ENCODE data around the gene PRKCZ.
"Not testable (repeated sequence)": the region's sequence is repeated elsewhere in the genome, so short reads cannot be mapped to it uniquely, and the experiment has no call there.

The PRKCZ gene

DNA sequence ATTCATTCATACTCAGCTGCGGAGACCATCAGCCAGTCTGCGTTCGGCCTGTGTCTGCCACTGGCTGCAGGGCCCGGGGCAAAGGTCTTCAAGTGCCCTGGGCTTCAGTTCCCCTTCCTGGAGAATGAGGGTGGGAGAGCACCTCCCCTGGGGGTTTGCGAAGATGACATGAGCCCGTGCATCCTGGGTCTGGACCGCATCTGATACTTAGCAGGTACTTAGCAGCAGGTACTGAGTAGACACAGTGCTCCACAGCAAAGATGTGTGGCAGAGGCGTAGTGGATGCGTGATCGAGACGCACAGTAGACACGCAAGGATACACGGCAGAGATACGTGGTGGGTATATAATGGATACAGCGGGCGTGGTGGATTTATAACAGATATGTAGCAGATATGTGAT lies 51.3 kb downstream of the PRKCZ start:
- no peak for DNase-seq (ENCODE audit: low spot score)

DNA sequence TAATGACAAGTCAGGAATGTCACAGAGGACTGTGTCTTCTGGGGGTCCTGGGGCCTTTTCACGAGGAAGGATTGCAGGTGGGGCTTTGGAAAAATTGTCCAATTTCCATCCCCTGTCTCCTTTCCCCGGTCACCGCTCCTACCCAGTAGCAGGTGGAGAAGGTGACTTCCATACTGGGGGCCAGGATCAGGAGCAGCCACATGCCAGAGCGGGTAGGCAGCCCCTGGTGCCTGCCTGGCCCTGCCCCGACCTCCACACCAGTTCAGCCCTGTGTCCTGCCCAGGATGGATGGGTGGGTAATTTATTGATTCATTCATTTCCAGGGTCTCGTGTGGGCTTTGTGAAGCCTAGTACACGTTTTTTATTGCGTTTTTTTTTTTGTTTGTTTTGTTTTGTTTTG lies 51.7 kb downstream of the PRKCZ start:
- DNase-seq (ENCODE audit: low spot score): no peak

DNA sequence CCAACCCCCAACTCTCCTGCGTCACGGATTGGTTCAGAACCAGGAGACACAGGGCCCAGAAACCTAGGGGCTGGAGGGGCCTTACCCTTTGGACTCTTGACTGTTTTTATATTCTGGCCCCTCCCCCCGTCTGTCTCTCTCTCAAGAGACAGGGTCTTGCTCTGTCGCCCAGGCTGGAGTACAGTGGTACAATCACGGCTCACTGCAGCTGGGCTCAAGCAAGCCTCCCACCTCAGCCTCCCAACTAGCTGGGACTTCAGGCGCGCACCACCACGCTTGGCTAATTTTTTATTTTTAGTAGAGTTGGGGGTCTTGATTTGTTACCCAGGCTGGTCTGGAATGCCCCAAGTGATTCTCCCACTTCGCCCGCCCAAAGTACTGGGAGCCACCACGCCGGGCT lies 52.5 kb downstream of the PRKCZ start:
- DNase-seq (ENCODE audit: low spot score): no peak

DNA sequence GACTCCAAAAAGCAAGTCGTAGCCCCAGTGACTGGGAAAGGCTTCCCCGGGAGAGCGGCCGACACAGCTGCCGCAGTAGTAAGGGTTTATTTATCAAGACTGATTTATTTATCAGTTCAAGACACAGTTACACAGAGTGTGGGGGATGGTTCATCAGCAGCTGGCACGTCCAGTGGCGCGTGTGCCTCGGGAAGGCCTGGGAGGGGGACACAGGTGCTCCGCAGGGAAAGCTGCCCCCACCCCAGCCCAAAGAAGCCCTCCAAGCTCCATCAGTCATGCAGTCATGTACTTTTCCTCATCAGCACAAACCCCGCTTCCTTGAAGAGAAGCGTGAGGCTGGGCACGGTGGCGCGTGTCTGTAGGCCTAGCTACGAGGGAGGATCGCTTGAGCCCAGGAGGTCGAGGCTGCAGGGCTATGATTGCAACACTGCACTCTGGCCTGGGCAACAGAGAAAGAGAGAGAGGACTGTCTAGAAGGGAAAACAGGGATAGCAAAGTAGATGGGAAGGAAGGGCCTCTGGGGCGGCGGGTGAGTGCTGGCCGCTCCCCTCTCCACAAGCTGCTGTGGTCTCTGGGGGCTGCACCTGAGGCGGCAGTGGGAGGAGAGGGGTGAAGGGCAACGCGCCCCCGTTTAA lies 53.2 kb downstream of the PRKCZ start:
- no peak for DNase-seq (ENCODE audit: low spot score)

DNA sequence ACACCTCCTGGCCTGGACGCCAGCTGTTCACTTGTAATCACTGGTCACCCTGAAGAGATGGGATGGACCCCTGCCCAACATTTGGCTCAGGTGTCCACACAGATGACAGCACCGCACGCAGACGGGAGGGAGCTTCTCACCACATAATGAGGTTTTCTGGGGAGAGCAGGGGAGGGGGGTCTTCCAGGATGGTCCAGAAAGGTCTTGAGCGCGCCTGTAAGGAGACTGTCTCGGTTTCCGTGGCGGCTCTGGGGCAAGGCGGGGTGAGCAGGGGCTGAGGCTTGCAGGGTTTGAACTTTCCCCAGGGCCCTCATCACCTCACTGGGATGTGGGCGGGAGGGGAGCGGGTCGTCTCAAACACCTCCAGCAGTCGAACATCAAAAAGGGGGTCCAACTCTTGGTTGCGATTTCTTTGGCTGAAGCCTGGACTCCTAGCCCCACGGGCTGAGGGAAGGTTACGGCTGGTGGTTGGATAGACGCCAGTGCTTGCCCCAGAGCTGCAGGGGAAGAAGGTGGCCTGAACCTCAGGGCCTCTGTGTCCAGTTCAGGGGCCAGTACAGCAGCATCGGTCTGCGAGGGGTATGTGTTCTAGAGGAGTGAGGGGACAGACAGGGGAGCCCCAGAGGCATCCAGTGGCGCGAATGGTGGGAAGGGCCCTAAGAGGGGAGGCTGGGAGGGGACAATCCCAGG lies 53.8 kb downstream of the PRKCZ start:
- no peak for DNase-seq (ENCODE audit: low spot score)

DNA sequence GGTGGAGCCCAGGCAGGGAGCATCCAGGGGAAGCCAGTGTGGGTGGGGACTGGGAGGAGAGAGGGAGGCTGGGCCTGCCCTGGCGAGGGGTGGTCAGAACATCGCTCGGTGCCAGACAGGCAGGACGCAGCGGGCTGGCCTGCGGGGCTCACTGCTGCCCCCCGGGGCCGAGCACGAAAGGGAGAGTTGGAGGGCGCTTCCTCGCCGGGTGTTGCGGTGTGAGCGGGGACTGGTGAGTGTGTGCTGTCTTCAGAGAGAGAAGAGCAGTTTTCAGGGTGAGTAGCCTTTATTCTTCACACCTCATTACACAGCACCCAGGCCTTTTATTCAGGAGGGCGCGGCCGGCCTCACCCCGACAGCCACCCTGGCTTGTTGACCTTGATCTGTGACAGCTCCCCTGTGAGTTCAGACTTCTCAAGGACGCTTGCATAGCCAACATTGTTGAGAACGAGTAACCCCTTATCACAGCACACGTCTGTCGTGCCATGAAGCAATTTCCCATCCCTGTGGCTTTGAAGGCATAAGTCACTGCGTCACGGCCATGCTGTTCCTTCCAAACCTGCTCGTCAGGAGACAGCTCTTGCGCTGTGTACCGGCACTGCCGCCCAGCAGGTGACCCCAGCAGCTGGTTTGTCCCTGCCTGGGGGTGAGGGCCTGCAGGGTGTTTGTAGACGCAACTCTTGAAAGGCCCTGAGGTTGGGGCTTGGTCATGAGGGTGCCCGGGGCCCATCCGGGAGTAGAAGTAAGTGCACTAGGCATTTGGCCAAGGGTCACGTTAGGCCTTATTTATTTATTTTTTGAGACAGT lies 54.6 kb downstream of the PRKCZ start:
- no peak for DNase-seq (ENCODE audit: low spot score)

DNA sequence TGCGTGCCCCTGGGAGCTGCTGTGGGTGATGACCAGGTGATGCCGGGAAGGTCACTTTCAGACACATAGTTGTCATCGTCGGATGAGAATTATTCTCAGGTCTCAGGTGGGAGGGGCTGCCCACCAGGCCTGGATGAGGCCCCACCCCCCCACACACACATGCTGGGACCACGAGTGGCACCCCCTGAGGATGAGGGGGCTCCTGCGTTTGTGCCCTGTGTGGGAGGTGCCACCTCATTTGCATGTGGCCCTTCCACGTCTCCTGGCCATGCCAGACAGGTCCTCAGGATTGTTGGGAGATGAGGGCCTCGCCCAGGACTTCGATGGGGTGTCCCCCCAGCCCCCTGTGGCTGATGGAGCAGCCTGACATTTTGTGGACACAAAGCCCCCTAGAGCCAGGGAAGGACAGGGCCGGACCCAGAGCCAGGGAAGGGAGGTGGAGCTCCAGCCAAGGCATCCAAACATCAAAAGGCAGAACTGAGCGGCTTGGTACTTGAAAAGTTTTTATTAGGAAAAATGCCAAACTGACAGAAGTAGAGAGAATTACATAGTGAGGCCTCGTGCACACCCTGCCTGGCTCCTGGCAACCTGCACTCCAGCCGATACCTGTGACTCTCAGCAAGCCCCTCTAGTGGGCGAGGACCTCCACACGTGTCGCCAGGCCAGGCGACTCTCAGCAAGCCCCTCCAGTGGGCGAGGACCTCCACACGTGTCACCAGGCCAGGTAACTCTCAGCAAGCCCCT lies 55.7 kb downstream of the PRKCZ start:
- no peak for DNase-seq (ENCODE audit: low spot score)

DNA sequence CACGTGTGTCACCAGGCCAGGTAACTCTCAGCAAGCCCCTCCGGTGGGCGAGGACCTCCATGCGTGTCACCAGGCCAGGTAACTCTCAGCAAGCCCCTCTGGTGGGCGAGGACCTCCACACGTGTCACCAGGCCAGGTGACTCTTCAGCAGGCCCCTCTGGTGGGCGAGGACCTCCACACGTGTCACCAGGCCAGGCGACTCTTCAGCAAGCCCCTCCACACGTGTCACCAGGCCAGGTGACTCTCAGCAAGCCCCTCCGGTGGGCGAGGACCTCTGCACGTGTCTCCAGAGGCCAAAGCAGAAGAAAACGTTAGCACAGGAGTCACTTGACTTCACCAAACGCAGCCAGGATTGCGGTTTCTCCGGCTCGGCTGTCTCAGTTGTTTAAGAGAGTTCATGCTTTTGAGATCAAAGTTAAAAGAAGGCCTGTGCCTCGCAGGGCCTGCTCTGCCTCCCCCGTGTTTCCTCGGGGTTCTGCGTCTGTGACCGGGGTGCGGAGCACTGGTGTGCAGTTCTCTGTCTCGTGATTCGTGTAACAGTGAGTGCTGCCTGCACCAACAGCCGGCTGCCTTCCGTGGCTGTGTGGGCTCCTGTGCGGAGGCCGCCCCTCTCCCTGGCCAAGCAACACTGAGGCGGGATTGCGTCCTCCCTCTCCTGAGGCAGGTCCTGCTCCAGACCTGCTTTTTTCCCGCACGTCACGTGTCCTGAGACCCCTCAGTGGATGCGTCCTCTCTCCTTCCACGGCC lies 56.6 kb downstream of the PRKCZ start:
- peak; percentile 25 for DNase-seq (ENCODE audit: low spot score)

DNA sequence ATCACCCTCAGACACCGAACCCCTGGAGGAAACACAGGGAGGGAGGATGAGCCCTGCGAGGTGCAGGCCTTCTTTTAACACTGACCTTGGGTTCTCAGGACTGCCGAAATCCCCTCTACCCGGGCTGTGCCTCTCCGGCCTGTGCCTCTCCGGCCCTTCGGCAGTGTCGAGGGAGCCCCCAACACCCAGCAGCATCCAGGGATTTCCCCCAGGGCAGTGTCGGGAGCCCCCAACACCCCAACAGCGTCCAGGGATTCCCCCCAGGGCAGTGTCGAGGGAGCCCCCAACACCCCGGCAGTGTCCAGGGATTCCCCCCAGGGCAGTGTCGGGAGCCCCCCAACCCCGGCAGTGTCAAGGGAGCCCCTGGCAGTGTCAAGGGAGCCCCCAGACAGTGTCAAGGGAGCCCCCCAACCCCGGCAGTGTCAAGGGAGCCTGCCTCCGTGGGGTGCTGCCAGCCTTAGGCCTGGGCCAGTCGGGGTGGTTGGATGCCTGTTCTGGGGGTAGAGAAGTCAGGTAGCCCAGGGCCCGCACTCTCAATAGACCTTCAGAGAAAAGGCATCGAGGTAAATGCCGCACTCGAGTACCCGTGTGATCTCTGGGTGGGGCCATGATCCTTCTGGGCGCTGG lies 57.5 kb downstream of the PRKCZ start:
- DNase-seq (ENCODE audit: low spot score): no peak

- DNase-seq (ENCODE audit: low spot score): peak; percentile 78
Observed at GRCh38 chr1:2108213-2108876, 58.1 kb downstream of the PRKCZ start.

DNA sequence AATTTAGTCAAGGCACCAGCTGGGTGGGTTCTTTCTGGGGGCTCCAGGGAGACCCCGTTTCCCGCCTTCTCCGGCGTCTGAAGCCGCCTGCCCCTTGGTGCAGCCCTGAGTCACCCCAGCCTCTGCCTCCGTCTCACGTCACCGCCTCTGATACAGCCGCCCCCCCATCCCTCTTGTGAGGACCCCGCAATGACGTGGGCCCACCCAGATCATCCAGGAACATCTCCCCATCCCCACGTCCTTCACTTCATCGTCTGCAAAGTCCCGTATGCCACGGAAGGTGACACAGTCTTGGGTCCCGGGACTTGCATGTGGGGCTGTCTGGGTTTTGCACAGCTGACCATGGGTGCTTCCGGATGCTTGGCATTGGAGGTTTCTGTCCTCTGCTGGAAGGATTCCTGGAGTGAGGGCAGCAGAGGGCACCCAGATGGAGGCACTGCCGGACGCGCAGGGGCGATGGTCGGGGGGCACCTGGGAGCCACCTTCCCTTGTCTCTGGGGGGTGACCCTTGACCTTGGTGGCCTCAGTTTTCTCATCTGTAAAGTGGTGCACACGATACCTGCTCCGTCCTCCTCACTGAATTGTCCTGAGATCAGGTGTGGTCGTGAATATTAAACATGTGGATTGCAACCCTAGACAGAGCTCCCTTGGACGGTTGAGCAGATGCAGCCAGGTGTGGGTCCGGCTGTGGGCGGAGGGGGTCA lies 58.8 kb downstream of the PRKCZ start:
- no peak for DNase-seq (ENCODE audit: low spot score)

DNA sequence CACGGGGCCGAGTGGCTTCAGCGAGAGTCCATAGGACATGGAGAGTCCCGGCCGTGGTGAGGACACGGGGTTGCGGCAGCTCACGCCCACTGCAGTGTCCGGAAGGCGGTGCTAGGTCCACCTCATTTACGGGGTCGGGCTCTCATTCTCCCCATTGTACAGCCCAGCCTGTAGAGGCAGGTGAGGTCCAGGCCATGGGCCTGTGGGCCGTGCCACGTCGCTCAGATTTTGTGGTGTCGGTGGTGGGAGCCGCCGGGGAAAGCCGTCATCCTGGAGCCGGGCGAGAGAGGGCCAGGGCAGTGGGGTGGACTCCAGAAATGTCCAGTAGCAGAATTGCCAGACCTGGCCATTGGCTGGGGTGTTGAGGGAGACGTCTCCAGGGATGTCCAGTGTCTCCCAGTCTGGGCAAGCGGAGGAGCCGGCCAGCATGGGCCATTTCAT lies 59.4 kb downstream of the PRKCZ start:
- DNase-seq (ENCODE audit: low spot score): no peak

DNA sequence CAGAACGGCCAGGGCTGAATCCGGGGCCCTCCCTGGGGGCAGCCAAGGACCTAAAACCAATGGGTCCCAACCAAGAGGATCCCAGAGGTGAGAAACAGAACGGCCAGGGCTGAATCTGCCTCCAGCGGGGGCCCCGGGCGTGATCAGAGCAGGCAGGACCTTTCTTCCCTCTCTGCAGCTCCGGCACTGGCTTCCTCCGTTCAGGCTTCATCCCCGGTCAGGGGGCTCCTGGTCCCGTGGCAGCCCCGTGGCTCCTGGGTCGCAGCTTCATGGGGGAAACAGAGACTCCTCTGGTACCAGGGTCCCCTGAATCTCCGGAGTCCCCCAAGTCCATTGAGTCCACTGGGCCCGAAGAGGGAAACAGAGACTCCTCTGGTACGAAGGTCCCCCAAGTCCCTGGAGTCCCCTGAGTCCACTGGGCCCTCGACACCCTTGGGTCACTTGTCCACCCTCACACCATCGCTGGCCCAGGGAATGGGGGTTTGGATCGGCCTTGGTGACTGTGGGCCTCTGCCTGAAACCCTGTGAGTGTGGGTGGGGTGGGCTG lies 60.1 kb downstream of the PRKCZ start:
- DNase-seq (ENCODE audit: low spot score): no peak

- DNase-seq (ENCODE audit: low spot score): no peak
Observed at GRCh38 chr1:2110738-2111673, 60.8 kb downstream of the PRKCZ start.

- DNase-seq (ENCODE audit: low spot score): no peak
Observed at GRCh38 chr1:2111674-2112035, 61.4 kb downstream of the PRKCZ start.

GRCh38 chr1:2112280-2112701 lies 62.1 kb downstream of the PRKCZ start:
- peak; percentile 80 for DNase-seq (ENCODE audit: low spot score)

- no peak for DNase-seq (ENCODE audit: low spot score)
Observed at GRCh38 chr1:2113620-2114135, 63.5 kb downstream of the PRKCZ start.

DNA sequence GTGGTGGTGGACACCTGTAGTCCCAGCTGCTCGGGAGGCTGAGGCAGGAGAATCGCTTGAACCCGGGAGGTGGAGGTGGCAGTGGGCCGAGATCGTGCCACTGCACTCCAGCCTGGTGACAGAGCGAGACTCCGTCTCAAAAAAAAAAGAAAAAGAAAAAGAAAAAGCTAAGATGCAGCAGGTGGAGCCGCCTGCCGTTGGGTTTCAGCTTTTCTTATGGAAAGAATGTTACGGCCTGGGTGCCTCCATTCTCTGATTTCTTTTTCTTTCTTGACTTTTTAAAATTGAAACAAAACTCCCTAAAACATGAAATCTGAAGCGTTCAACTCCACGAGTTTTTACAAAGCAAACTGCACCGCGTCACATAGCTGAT lies 64.4 kb downstream of the PRKCZ start:
- not testable (repeated sequence) for DNase-seq (ENCODE audit: low spot score)
